HepG2 (cell line): ENCODE results near the gene PSAPL1. TPM values are rescaled to one million over a fixed set of nuclear protein-coding genes. Genes with fewer than 3 reads are reported as not detected.

Experiments used
- ATAC-seq: fragments of 200-7000 bp; cut with Tn5 transposase; 3 replicates; pipeline ENCODE4 v1.9.1; 2020; ENCODE audit warnings: mild to moderate bottlenecking, moderate library complexity
- BruUV-seq: library from RNA; stranded (reverse); fragments of 400-500 nt; replicated peaks from 2 replicates; lab custom pipeline; 2021; lab: Mats Ljungman, UMichigan
- CTCF ChIA-PET: fragments of 300-600 bp; formaldehyde crosslinking; extraction: SDS; loops from one replicate; lab custom pipeline; 2021; ENCODE audit warnings: low total read pairs, inconsistent platforms, low intra/inter-chr PET ratio; lab: Yijun Ruan, JAX
- POLR2A ChIA-PET: fragments of 350-600 bp; sonication (Branson Sonifier 250); formaldehyde crosslinking; loops from one replicate; lab custom pipeline; 2020; ENCODE audit warnings: antibody characterized with exemption, inconsistent platforms; lab: Yijun Ruan, JAX
- DNase-seq: peaks from one replicate; pipeline ENCODE4 v3.0.0-alpha.2; 2015; ENCODE audit warnings: low spot score
- FAIRE-seq: peaks from 3 replicates; lab custom pipeline; 2011; peaks lifted over from hg19 to GRCh38; lab: Jason Lieb, UNC
- H2AFZ ChIP-seq: one replicate; pipeline ENCODE4 v1.6.1; 2011; ENCODE audit warnings: low read length, inconsistent platforms
- H3K27ac ChIP-seq: fragments of 300-600 bp; 3 replicates; pipeline ENCODE4 v1.8.0; 2011; ENCODE audit warnings: mixed run types, mild to moderate bottlenecking, mixed read lengths, low read length, inconsistent platforms; ENCODE audit not compliant: insufficient read depth; ENCODE audit errors: extremely low read length
- H3K27me3 ChIP-seq, 2 experiments: fragments of 200-600 bp in 1 of 2; 2 replicates in 1 of 2; 3 replicates in 1 of 2; pipeline versions ENCODE4 v1.6.0 to v1.8.0; 2011; ENCODE audit warnings: low read length in 2 of 2, mild to moderate bottlenecking in 2 of 2, moderate library complexity in 2 of 2, inconsistent platforms in 1 of 2; ENCODE audit not compliant: insufficient read depth in 2 of 2, control insufficient read depth in 1 of 2
- H3K36me3 ChIP-seq, 2 experiments: fragments of 200-600 bp in 1 of 2; replicated peaks in 1 of 2; 2 replicates in 1 of 2; 3 replicates in 1 of 2; pipeline versions ENCODE4 v1.5.1 to v1.8.0; 2011; ENCODE audit warnings: low read length in 2 of 2, inconsistent platforms in 1 of 2; ENCODE audit not compliant: insufficient read depth in 2 of 2, control insufficient read depth in 1 of 2
- H3K4me1 ChIP-seq: 2 replicates; pipeline ENCODE4 v1.5.1; 2012; ENCODE audit warnings: low read length, inconsistent platforms; ENCODE audit not compliant: insufficient read depth
- H3K4me2 ChIP-seq: 2 replicates; pipeline ENCODE4 v1.6.0; 2011; ENCODE audit warnings: low read depth, low read length, inconsistent platforms
- H3K4me3 ChIP-seq, 3 experiments: fragments of 200-600 bp in 1 of 3; sonication (generic), shearing (Covaris generic) in 1 of 3; replicated peaks in 1 of 3; 2 replicates each; pipeline ENCODE4 v1.5.1; 2011 to 2016; ENCODE audit warnings: low read length in 3 of 3, inconsistent platforms in 2 of 3, low read depth in 2 of 3, mild to moderate bottlenecking in 2 of 3, control low read depth in 1 of 3, mixed read lengths in 1 of 3; ENCODE audit not compliant: insufficient read depth in 1 of 3
- H3K79me2 ChIP-seq: one replicate; pipeline ENCODE4 v1.6.1; 2011; ENCODE audit warnings: low read length, inconsistent platforms; ENCODE audit not compliant: insufficient read depth
- H3K9ac ChIP-seq: 2 replicates; pipeline ENCODE4 v1.6.0; 2011; ENCODE audit warnings: mild to moderate bottlenecking, low read depth, low read length, inconsistent platforms; ENCODE audit not compliant: insufficient read depth
- H3K9me3 ChIP-seq: 2 replicates; pipeline ENCODE4 v1.5.1; 2012; ENCODE audit warnings: mild to moderate bottlenecking, low read length
- H4K20me1 ChIP-seq: 2 replicates; pipeline ENCODE4 v1.6.0; 2011; ENCODE audit warnings: inconsistent platforms, mild to moderate bottlenecking, low read length, moderate library complexity; ENCODE audit not compliant: insufficient read depth
- ASH2L ChIP-seq: fragments of 300-600, 200-600 bp; sonication (generic); IDR thresholded peaks from 2 replicates; pipeline ENCODE4 v1.7.0; 2017; ENCODE audit warnings: low read depth, mild to moderate bottlenecking, moderate library complexity, mixed read lengths, low read length; ENCODE audit not compliant: insufficient read length
- GLI4 ChIP-seq: sonication (generic); formaldehyde crosslinking; IDR thresholded peaks from 2 replicates; pipeline ENCODE4 v1.5.1; 2020; ENCODE audit warnings: missing genetic modification reagents, mild to moderate bottlenecking, moderate library complexity, borderline replicate concordance
- HOXA9 ChIP-seq: sonication (generic); formaldehyde crosslinking; IDR thresholded peaks from 2 replicates; pipeline ENCODE4 v1.8.1; 2022; ENCODE audit warnings: missing genetic modification reagents, mild to moderate bottlenecking, moderate library complexity, borderline replicate concordance
- ZNF605 ChIP-seq: sonication (generic); formaldehyde crosslinking; IDR thresholded peaks from 2 replicates; pipeline ENCODE4 v1.8.0; 2022; ENCODE audit warnings: mild to moderate bottlenecking, missing genetic modification reagents
- WGBS: methylation state at CpG from one replicate; pipeline ENCODE4 v1.1.6; 2017; ENCODE audit warnings: low lambda C conversion rate; 5-methylcytosine and 5-hydroxymethylcytosine counted together
- in situ Hi-C: cut with HindIII; loops from 2 replicates; pipeline ENCODE4 v1.10.0; 2017; ENCODE audit warnings: low pct_unique_long_range_greater_than_20kb; ENCODE audit not compliant: extremely low pct_ligation_motif_present
- intact Hi-C: fragments of 100-400 bp; cut with micrococcal nuclease; formaldehyde crosslinking; loops from one replicate; pipeline ENCODE4 v1.10.0; 2022; ENCODE audit not compliant: unreplicated experiment
- polyA plus RNA-seq, 8 experiments: library from polyadenylated mRNA; depleted of rRNA in 3 of 8; stranded (reverse) in 7 of 8; unstranded in 1 of 8; fragments of >200 nt; fragmentation: Illumina TruSeq in 4 of 8; extraction: Trizol in 4 of 8; gene quantifications; 2 replicates each; pipeline versions ENCODE4 v1.2.1 to v1.2.3, GENCODE V29; 2011 to 2016; ENCODE audit warnings: low read depth in 4 of 8, missing spikeins in 1 of 8, mixed read lengths in 1 of 8; ENCODE audit not compliant: insufficient read depth in 1 of 8
- total RNA-seq, 5 experiments: library from RNA; depleted of rRNA; stranded (reverse); fragments of >200 nt; fragmentation: Illumina TruSeq; extraction: Trizol; gene quantifications; 2 replicates each; pipeline ENCODE4 v1.2.3, GENCODE V29; 2016; ENCODE audit warnings: low read depth in 1 of 5
- TF ChIP-seq, protein P1 (sequence below): sonication (generic); formaldehyde crosslinking; IDR thresholded peaks from 2 replicates; pipeline ENCODE4 v1.4.0; 2020; ENCODE audit warnings: mild to moderate bottlenecking, missing genetic modification reagents, borderline replicate concordance

Gene PSAPL1
- total and polyA plus RNA-seq, 2 of the 13 experiments (the other 11 are each of a cell fraction or from before 2014, with no cell fraction given) = 0.02 to 0.16 TPM

DNA sequence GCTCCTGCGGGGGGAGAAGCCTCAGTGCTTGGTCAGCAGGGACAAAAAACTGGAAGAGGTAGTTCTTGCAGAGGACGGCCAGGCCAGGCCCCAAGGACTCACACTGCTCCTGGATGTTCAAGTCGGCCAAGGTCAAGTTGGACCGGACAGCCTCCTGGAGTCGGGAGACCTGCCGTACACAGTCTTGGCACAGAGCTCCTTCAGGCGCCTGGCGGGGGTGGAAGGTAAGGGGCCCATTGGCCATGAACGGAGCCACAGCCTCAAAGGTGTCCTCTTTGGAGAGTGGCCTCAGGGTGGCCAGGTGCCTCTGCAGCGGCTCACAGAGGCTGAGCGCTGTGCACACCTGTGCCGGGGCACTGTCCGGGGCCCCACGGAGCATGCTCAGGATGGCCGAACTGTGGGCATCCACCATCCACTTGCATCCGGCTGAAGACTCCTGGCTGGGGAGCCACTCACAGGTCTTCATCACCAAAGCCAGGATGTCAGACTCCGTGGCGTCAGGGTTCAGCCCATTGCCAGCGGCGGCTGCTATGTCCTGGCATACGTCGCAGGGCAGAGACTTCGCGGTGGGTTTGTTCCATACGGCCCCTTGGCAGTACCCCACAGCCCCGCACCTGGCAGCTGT is 477 bp downstream of the PSAPL1 start:
- peaks cover 24% of the 10 kb centered on the region for H3K4me1 ChIP-seq
- FAIRE-seq (no peak), DNase-seq (no peak)
- intact Hi-C loops = no loop called here
- H3K36me3 ChIP-seq = no peaks in the 10 kb centered on the region
- no peak overlapping the region for H2AFZ ChIP-seq
- CTCF ChIA-PET = no interaction called here
- H3K4me3 ChIP-seq = peak overlapping the region in 1 of 3 experiments; percentile 37; a peak in 1 of 6 replicates
- no peaks in the 10 kb centered on the region for H3K9me3 ChIP-seq
- peak overlapping the region; percentile 70; the same call in 1 of the 2 replicates for H3K4me2 ChIP-seq
- no peak for TF ChIP-seq ZNF605 (CRISPR knock-in tag)
- no peak for TF ChIP-seq HOXA9 (CRISPR knock-in tag)
- TF ChIP-seq, protein P1, sequence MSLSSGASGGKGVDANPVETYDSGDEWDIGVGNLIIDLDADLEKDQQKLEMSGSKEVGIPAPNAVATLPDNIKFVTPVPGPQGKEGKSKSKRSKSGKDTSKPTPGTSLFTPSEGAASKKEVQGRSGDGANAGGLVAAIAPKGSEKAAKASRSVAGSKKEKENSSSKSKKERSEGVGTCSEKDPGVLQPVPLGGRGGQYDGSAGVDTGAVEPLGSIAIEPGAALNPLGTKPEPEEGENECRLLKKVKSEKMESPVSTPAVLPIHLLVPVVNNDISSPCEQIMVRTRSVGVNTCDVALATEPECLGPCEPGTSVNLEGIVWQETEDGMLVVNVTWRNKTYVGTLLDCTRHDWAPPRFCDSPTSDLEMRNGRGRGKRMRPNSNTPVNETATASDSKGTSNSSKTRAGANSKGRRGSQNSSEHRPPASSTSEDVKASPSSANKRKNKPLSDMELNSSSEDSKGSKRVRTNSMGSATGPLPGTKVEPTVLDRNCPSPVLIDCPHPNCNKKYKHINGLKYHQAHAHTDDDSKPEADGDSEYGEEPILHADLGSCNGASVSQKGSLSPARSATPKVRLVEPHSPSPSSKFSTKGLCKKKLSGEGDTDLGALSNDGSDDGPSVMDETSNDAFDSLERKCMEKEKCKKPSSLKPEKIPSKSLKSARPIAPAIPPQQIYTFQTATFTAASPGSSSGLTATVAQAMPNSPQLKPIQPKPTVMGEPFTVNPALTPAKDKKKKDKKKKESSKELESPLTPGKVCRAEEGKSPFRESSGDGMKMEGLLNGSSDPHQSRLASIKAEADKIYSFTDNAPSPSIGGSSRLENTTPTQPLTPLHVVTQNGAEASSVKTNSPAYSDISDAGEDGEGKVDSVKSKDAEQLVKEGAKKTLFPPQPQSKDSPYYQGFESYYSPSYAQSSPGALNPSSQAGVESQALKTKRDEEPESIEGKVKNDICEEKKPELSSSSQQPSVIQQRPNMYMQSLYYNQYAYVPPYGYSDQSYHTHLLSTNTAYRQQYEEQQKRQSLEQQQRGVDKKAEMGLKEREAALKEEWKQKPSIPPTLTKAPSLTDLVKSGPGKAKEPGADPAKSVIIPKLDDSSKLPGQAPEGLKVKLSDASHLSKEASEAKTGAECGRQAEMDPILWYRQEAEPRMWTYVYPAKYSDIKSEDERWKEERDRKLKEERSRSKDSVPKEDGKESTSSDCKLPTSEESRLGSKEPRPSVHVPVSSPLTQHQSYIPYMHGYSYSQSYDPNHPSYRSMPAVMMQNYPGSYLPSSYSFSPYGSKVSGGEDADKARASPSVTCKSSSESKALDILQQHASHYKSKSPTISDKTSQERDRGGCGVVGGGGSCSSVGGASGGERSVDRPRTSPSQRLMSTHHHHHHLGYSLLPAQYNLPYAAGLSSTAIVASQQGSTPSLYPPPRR = no peak
- TF ChIP-seq GLI4 (CRISPR knock-in tag) = no peak
- no peak for TF ChIP-seq ASH2L
- TF ChIP-seq, all 625 proteins: peak for 0
- POLR2A ChIA-PET = no interaction called here
- in situ Hi-C loops = no loop called here
- no peaks in the 10 kb centered on the region for H3K79me2 ChIP-seq
- WGBS = 81% methylated on average over 9 of the region's 26 CpGs
- BruUV-seq = no TSS peak
- no peak overlapping the region for H3K9ac ChIP-seq
- no peak overlapping the region for H3K27ac ChIP-seq
- no peaks in the 10 kb centered on the region for H4K20me1 ChIP-seq
- H3K27me3 ChIP-seq = peaks cover 4 to 36% of the 10 kb centered on the region in 2 experiments; a peak in 3 of 5 replicates
- no peak for ATAC-seq
